Limb (tissue), 2 donors: ENCODE results near the gene BUD23.
A peak's percentile ranks its signal among the peaks of the same experiment; 100 is the strongest.
"Not testable (repeated sequence)": the region's sequence is repeated elsewhere in the genome, so short reads cannot be mapped to it uniquely, and the experiment has no call there.

ENCODE experiments used
- DNase-seq, 2 donors: peaks; one replicate each; pipeline ENCODE4 v3.0.0-alpha.2; 2016; ENCODE audit errors: extremely low spot score in 2 of 2

BUD23 gene

GRCh38 chr7:73668103-73668885 is 15.1 kb upstream of the BUD23 start:
- peak in 1 of 2 donors; percentile 49 for DNase-seq

DNA sequence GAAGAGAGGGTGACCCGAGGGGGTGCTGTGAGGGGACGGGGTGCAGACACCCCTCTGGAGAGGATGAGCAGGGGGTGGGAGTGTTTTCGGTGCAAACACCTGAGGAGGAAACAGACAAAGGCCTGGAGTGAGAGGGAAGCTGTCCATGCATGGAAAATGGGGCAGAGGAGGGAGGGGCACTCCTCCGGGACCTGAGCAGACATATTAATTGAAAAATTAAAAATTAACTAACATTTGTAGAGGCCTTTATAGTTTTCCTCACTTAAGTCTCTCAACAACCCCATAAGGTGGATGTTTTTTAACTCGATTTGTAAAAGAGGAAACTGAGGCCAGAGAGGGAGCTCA is 14.5 kb upstream of the BUD23 start:
- no peak for DNase-seq

GRCh38 chr7:73669288-73669701 is 14.1 kb upstream of the BUD23 start:
- no peak for DNase-seq

DNA sequence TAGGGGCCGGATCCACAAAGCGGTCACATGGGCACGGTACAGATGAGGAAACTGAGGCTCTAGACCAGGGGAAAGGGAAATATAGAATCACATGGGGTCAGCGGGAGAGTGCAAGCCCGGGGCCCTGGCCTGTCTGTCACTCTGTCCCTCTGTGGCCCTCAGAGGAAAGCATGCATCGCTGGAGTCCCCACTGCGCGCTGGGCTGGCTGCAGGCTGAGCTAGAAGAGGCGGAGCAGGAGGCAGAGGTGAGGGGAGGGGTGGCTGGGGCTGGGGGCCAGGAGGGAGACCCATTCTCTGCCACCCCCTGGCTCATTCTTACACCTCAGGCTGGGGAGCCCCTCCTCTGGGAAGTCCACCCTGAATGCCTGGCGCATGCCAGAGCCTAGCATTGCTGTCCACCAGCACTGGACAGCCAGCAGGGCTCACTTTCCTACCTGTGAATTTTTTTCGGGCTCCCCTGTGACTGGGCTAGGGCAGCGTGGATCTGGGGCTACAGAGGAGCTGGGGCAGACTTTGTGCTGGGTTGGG is 13.5 kb upstream of the BUD23 start:
- DNase-seq = no peak

DNA sequence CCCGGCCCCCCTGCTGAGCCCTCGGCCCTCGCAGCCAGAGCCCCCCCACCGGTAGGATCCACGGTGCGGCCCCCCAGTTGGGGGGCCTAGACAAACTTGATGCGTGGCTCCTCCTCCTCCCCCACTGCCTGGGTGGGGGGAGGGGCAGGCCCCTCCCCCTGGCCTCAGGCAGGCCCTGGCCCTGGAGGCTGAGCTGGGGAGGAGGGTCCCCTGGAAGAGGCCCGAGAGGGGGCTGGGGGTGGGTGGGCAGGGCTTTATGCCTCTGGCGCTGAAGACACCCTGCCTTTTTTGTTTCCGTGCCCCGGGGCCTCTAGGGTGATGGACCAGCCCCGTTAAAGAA is 12.1 kb upstream of the BUD23 start:
- no peak for DNase-seq

DNA sequence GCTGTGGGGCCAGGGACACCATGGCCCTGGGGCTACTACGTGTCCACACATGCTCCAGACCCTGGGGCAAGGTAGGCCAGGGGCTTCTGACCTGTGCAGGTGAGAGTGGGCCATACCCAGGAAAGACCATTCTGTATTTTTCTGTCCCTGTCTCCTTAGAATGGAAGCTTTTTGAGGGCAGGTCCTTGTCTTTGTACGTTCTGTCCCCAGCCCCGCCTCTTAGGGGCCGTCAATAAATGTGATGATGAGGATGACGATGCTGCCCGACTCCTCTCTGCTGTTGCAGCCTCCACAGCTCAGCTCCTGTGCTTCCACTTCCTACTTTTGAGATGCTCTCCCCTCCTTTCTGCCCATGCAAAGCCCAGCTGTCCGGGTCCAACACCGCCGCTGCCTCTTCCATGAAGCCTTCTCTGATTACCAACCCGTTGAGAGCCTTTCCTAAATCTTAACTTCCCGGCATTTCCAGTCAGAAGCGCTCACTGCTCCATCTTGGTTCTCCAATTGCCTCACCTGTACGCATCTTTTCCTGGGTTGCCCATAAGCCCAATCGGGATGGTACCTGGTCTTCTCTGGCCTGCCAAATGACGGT is 11.4 kb upstream of the BUD23 start:
- DNase-seq = no peak

- DNase-seq = no peak
Measured at GRCh38 chr7:73674468-73675124, 8.8 kb upstream of the BUD23 start.

DNA sequence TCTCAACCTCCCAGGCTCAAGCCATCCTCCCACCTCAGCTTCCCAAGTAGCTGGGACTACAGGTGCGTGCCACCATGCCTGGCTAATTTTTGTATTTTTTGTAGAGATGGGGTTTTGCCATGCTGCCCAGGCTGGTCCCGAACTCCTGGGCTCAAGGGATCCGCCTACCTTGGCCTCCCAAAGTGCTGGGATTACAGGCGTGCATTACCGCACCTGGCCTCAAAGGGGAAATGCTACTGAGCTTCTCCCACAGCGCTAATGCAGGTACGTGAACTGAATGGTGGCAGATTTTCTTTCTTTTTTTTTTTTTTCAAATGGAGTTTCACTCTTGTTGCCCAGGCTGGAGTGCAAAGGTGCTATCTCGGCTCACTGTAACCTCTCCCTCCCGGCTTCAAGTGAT is 7.3 kb upstream of the BUD23 start:
- not testable (repeated sequence) for DNase-seq

DNA sequence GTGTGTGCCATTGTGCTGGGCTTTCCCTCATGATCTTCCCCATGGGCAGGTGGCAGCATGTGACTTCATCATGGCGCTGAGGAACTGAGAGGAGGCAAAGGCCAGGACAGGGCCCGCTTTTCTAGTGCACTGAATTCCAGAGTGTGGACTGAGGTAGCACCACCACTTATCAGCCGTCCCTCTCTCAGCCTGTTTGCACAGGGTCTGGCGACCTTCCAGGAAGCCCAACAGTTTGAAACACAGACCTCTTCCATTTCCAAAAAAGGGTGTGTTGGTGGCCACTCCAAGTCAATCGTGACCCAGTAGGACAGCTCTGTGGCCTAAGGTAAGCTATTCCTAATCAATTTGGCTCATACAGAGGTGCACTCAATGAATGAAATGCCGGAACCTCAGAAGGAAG is 4.5 kb upstream of the BUD23 start:
- DNase-seq = no peak

DNA sequence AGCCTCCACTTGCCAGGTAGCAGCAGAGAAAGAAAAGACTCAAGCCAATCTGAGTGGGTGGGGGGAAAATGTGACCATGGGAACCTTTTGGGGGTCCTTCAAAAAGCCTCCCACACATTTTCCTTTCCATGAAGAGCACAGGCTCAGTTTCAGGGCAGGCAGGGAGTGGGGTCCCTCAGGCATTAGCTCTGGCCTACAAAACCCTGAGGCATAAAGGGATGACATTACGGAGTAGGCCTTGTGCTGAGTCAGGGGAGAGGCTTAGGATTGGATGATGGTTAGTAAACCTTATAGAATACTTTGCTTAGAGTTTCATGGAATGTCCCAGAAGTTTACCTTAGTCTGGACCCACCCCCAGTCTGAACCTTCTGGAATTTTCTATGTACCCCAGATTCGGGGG is 3.7 kb upstream of the BUD23 start:
- no peak for DNase-seq

- no peak for DNase-seq
Measured at GRCh38 chr7:73680501-73680900, 2.9 kb upstream of the BUD23 start.

DNA sequence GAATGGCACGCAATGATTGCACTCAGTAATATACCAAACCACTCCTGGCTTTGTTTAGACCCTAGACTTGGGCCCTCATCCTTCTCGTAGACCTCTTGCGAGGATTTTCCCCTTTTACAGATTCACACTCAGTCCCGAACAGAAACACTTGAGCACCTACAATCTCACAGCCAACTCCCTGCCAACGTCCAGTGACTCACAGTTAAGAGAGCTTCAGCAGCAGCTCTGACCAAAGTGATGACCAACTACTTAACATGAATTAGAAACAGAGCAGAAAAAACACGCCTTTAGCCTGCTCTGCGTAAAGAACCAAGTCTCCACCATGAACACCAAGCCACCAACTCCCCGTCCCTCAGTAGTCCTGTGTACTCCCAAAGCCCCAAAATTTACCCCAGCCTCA is 2.4 kb upstream of the BUD23 start:
- DNase-seq = no peak

DNA sequence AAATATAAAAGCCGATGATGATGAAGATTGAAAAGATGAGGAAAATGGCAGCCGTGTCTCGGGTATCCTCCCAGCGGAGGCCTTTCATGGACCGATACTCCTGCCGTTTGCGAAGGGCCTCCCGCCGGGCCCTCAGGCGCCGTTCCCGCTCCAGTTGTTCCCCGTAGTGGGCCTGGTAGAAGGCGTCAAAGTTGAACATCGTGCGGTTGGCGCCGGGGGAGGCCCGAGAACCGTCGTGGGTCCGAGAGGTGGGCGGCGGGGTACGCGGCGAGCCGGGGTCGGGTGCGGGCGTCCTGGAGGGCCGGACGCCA is 697 bp upstream of the BUD23 start:
- no peak for DNase-seq

GRCh38 chr7:73683788-73684693 is 644 bp downstream of the BUD23 start:
- DNase-seq = no peak

DNA sequence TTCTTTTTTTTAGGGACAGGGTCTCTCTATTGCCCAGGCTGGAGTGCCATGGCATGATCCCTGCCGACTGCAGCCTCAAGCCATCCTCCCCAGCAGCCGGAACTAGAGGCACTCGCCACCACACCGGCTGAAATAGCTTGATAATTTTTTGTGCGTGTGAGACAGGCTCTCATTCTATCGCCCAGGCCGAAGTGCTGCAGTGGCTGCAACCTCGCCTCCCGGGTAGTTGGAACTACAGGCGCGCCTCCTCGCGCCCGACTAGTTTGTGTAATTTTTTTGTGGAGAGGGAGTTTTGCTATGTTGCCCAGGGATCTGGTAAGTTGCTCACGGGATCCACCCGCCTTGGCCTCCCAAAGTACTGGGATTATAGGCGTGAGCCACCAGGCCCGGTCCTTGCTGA is 1.9 kb downstream of the BUD23 start:
- DNase-seq = no peak

DNA sequence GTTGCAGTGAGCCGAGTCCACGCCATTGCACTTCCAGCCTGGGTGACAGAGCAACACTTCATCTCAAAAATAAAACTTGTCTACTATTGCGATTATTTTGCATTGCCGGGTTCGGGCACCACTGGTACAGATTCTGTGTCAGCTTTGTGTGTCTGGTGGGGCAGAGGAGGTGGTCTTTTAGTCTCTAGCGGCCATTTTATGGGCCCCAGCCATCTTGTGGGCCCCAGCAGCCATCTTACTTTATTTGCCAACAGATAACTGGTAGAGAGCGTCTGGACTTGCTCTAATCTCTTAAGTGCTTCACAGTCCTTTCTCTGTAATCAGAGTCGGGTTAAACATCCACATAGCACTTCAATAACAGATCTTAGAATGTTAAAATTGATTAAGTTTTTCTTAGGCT is 4.9 kb downstream of the BUD23 start:
- no peak for DNase-seq

GRCh38 chr7:73690646-73691045 is 7.2 kb downstream of the BUD23 start:
- no peak for DNase-seq

DNA sequence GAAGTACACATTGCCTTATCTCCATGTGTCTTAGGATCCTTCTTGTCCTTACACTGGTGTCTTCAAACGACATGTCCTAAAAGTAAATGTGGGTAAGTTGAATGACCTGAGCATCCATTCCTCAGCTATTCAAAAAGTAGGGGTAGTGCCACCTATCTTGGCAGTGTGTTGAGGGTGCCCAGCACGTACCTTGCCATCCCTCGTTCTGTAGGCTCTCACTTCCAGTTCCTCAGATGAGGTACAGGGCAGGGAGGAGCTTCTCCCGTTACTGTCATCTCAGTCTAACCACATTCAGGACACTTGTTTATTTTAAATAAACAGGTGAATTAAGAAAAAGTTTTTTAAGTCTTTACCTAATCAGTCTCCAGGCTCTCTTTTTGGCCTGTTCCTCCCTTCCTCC is 13.0 kb downstream of the BUD23 start:
- DNase-seq = no peak

DNA sequence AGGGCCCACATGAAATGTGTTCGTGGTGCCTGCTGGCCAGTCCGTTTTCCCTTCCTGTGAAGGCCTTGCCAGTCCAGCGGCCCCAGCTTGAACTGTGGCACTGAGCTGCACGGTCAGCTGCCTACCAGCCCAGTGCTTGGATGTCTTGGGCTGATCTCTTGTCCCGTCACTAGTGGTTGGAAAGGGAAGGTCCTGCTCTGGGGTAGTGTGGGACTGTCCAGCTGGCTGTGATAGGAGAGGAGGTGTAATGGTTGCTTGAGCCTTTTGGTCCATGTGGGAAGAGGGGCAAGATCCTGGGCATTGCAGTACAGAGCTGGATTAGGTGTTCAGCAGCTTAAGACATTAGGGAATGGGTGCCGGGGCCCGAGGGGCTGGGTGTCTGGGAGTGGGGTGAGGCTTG is 15.0 kb downstream of the BUD23 start:
- DNase-seq = no peak

GRCh38 chr7:73699370-73700068 is 16.1 kb downstream of the BUD23 start:
- DNase-seq = no peak

GRCh38 chr7:73700069-73700423 is 16.6 kb downstream of the BUD23 start:
- no peak for DNase-seq
